Gastrocnemius medialis (tissue), 4 donors: Measurements from ENCODE around the gene MAGI1. TPM values are rescaled to one million over a fixed set of nuclear protein-coding genes. Genes with fewer than 3 reads are reported as not detected.

Source experiments
- ATAC-seq, 2 donors: fragments of 150-250 bp; one replicate each; pipeline ENCODE4 v1.9.1; 2016
- DNase-seq, 2 donors: peaks; one replicate each; pipeline ENCODE4 v3.0.0-alpha.2; 2019
- H3K27ac ChIP-seq, 4 donors: fragments of 200-600 bp; sonication (generic); 1 replicate in 1 of 4; 2 replicates in 3 of 4; pipeline ENCODE4 v1.5.1; 2016 to 2018; ENCODE audit warnings: mild to moderate bottlenecking in 2 of 4, moderate library complexity in 1 of 4
- H3K27me3 ChIP-seq, 3 donors: fragments of 200-600 bp; sonication (generic) in 2 of 3; 1 replicate in 1 of 3; 2 replicates in 2 of 3; pipeline versions ENCODE4 v1.5.1 to v1.6.0; 2016 to 2019; ENCODE audit warnings: mild to moderate bottlenecking in 1 of 3, moderate library complexity in 1 of 3
- H3K36me3 ChIP-seq, 2 donors: fragments of 200-600 bp; sonication (generic) in 1 of 2; one replicate each; pipeline ENCODE4 v1.5.1; 2017 to 2018
- H3K4me1 ChIP-seq, 2 donors: fragments of 200-600 bp; sonication (generic) in 1 of 2; one replicate each; pipeline ENCODE4 v1.5.1; 2016 to 2017; ENCODE audit warnings: mild to moderate bottlenecking in 2 of 2
- H3K4me3 ChIP-seq, 4 donors: fragments of 200-600 bp; sonication (generic) in 3 of 4; 1 replicate in 1 of 4; 2 replicates in 3 of 4; pipeline ENCODE4 v1.5.1; 2016 to 2019; ENCODE audit warnings: mild to moderate bottlenecking in 2 of 4
- H3K9me3 ChIP-seq, 3 donors: fragments of 200-600 bp; sonication (generic) in 2 of 3; 1 replicate in 1 of 3; 2 replicates in 2 of 3; pipeline ENCODE4 v1.5.1; 2016 to 2019
- POLR2A ChIP-seq, 2 donors: fragments of 450-650 bp; IDR thresholded peaks; one replicate each; pipeline ENCODE4 v1.6.1; 2017; ENCODE audit warnings: antibody characterized with exemption in 2 of 2, mild to moderate bottlenecking in 2 of 2, moderate library complexity in 2 of 2
- in situ Hi-C, 4 donors: fragments of 200-750 bp; cut with MboI; loops; one replicate each; pipeline versions ENCODE4 v1.15.0 to v1.8.0; 2017; ENCODE audit warnings: low sequenced_read_pairs in 4 of 4
- intact Hi-C: fragments of 100-400 bp; cut with DNase I; formaldehyde crosslinking; loops from one replicate; pipeline ENCODE4 v1.15.1; 2023; ENCODE audit warnings: low total_unique reads
- total RNA-seq, 4 donors: library from RNA; depleted of rRNA; stranded (reverse); fragments of >200 nt; gene quantifications; one replicate each; pipeline versions ENCODE4 v1.1.0 to v1.2.3, GENCODE V29; 2016
- TF ChIP-seq, protein P1 (sequence below), 5 experiments: fragments of 450-650 bp in 3 of 5; fragments of 200-600 bp in 2 of 5; sonication (generic) in 2 of 5; IDR thresholded peaks in 4 of 5; conservative IDR thresholded peaks in 1 of 5; 1 replicate in 4 of 5; 2 replicates in 1 of 5; pipeline ENCODE4 v1.5.1; 2016 to 2019; ENCODE audit warnings: antibody characterized with exemption in 5 of 5, mild to moderate bottlenecking in 3 of 5, moderate library complexity in 3 of 5

Gene MAGI1
- total RNA-seq, 4 donors from 2014 or later: 2.6 to 7.5 (median 3.9) TPM

GRCh38 chr3:65734792-65735191 lies 303.9 kb downstream of the MAGI1 start:
- DNase-seq (no peak), ATAC-seq (no peak)
- Histone ChIP-seq H3K9me3 (no peaks in the 10 kb centered on the region), H3K4me3 (no peak overlapping the region), H3K27ac (no peak overlapping the region), H3K27me3 (no peaks in the 10 kb centered on the region), H3K36me3 (no peaks in the 10 kb centered on the region), H3K4me1 (peaks cover 3 to 5% of the 10 kb centered on the region in 2 donors)
- no peak for TF ChIP-seq POLR2A (IDR thresholded peaks at IDR 0.05)
- TF ChIP-seq, protein P1, sequence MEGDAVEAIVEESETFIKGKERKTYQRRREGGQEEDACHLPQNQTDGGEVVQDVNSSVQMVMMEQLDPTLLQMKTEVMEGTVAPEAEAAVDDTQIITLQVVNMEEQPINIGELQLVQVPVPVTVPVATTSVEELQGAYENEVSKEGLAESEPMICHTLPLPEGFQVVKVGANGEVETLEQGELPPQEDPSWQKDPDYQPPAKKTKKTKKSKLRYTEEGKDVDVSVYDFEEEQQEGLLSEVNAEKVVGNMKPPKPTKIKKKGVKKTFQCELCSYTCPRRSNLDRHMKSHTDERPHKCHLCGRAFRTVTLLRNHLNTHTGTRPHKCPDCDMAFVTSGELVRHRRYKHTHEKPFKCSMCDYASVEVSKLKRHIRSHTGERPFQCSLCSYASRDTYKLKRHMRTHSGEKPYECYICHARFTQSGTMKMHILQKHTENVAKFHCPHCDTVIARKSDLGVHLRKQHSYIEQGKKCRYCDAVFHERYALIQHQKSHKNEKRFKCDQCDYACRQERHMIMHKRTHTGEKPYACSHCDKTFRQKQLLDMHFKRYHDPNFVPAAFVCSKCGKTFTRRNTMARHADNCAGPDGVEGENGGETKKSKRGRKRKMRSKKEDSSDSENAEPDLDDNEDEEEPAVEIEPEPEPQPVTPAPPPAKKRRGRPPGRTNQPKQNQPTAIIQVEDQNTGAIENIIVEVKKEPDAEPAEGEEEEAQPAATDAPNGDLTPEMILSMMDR (IDR thresholded peaks at IDR 0.05 in 4 of 5, conservative IDR thresholded peaks at IDR 0.05 in 1 of 5): no peak
- intact Hi-C loops (loop anchor here (5.0 kb wide), 1 partner anchor 1202 kb away; no protein-coding TSS in a partner anchor), in situ Hi-C loops (loop anchor here in 3 of 4 donors (10.0 to 25.0 kb wide), 3 partner anchors 290 to 1197 kb away; no protein-coding TSS in a partner anchor)

GRCh38 chr3:65734382-65734781 lies 304.3 kb downstream of the MAGI1 start:
- ATAC-seq: no peak
- no peak for DNase-seq
- intact Hi-C loops (loop anchor here (5.0 kb wide), 1 partner anchor 1202 kb away; no protein-coding TSS in a partner anchor), in situ Hi-C loops (loop anchor here in 3 of 4 donors (10.0 to 25.0 kb wide), 3 partner anchors 290 to 1197 kb away; no protein-coding TSS in a partner anchor)
- peaks cover 7 to 9% of the 10 kb centered on the region in 2 donors for H3K4me1 ChIP-seq
- no peaks in the 10 kb centered on the region for H3K36me3 ChIP-seq
- TF ChIP-seq, protein P1 (IDR thresholded peaks at IDR 0.05 in 4 of 5, conservative IDR thresholded peaks at IDR 0.05 in 1 of 5): no peak
- no peak for TF ChIP-seq POLR2A (IDR thresholded peaks at IDR 0.05)
- H3K9me3 ChIP-seq: no peaks in the 10 kb centered on the region
- no peak overlapping the region for H3K27ac ChIP-seq
- no peaks in the 10 kb centered on the region for H3K27me3 ChIP-seq
- no peak overlapping the region for H3K4me3 ChIP-seq

- H3K36me3 ChIP-seq: no peaks in the 10 kb centered on the region
- in situ Hi-C loops (loop anchor here in 3 of 4 donors (10.0 to 25.0 kb wide), 3 partner anchors 289 to 1196 kb away; no protein-coding TSS in a partner anchor), intact Hi-C loops (loop anchor here (2.0 to 5.0 kb wide), 2 partner anchors 295 to 1201 kb away; no protein-coding TSS in a partner anchor)
- H3K4me3 ChIP-seq: no peak overlapping the region
- ATAC-seq: no peak
- peaks cover 10 to 11% of the 10 kb centered on the region in 2 donors for H3K4me1 ChIP-seq
- no peaks in the 10 kb centered on the region for H3K9me3 ChIP-seq
- no peak overlapping the region for H3K27ac ChIP-seq
- DNase-seq: no peak
- no peaks in the 10 kb centered on the region for H3K27me3 ChIP-seq
- TF ChIP-seq POLR2A (IDR thresholded peaks at IDR 0.05): no peak
- TF ChIP-seq, protein P1 (IDR thresholded peaks at IDR 0.05 in 4 of 5, conservative IDR thresholded peaks at IDR 0.05 in 1 of 5): no peak
Observed at GRCh38 chr3:65733459-65733858, 305.3 kb downstream of the MAGI1 start.

DNA sequence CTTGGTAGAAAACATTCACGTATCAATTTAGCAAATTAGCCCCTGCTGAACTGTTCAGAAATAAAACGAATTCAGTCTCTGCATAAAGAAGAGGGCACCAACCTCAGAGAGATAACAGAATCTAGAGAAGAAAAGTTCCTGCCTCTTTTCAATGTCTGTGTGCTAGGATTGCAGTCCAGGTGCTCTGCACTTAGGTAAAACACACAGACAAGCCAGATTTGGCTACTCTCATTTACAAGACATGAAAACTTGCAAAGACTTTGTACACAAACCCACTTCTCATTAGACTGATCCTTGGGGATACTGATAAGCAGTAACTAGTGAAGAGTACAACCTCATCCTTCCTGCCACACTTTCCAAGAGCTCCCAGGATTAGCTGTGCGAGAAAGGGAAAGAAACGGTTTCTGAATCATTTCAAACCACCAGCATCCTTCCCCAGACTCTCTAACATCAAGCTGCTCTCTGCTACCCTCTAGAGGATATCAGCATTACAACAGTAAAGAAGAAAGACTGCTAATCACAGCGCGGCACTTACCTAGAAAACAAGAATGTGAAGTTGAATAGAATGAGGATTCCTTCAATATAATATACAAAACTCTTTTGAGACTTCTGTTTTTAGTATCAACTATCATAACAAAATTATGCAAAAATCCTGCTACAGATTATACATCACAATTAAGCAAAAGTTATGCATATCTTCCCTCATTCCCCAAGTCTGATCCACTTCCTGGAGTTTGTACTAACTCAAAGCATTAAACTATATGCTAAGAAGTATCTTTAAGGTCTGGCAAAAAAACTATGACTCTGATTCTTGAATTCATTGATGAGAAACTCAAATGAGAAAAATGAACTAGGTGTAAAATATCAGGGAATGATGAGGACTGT lies 306.4 kb downstream of the MAGI1 start:
- ATAC-seq (peak; percentile 79 to 87), DNase-seq (no peak)
- TF ChIP-seq POLR2A (IDR thresholded peaks at IDR 0.05): no peak
- TF ChIP-seq, protein P1 (IDR thresholded peaks at IDR 0.05 in 4 of 5, conservative IDR thresholded peaks at IDR 0.05 in 1 of 5): peak in 4 of 5 experiments; percentile 43 to 78 (median 65)
- Histone ChIP-seq H3K4me3 (no peak overlapping the region), H3K4me1 (peaks cover 11 to 14% of the 10 kb centered on the region in 2 donors), H3K36me3 (no peaks in the 10 kb centered on the region), H3K9me3 (no peaks in the 10 kb centered on the region), H3K27me3 (no peaks in the 10 kb centered on the region), H3K27ac (no peak overlapping the region)
- intact Hi-C loops (loop anchor here (2.0 to 5.0 kb wide), 2 partner anchors 293 to 1200 kb away; no protein-coding TSS in a partner anchor), in situ Hi-C loops (loop anchor here in 3 of 4 donors (10.0 to 25.0 kb wide), 3 partner anchors 287 to 1195 kb away; no protein-coding TSS in a partner anchor)
